ENCODE measurements around the gene NPHP4.
"Not testable (repeated sequence)": the region's sequence is repeated elsewhere in the genome, so short reads cannot be mapped to it uniquely, and the experiment has no call there.

The NPHP4 gene

DNA sequence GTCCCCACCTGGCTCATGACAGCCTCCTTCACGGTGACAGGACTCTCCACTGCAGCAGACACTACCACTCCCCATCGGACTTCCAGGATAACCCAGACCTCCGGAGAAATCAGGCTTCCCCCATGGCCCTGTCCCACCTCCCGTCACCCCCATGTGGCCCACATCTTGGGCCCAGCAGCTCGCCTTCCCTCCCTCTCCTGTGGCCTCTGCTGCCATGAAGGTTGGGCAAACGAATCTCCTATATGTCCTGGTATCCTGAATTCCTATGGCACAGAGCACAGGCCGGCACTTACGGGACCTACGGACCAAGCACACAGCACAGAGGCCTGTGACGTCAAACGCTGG is 82.0 kb downstream of the NPHP4 start:
- no peak for DNase-seq (ENCODE audit: low read depth)

DNA sequence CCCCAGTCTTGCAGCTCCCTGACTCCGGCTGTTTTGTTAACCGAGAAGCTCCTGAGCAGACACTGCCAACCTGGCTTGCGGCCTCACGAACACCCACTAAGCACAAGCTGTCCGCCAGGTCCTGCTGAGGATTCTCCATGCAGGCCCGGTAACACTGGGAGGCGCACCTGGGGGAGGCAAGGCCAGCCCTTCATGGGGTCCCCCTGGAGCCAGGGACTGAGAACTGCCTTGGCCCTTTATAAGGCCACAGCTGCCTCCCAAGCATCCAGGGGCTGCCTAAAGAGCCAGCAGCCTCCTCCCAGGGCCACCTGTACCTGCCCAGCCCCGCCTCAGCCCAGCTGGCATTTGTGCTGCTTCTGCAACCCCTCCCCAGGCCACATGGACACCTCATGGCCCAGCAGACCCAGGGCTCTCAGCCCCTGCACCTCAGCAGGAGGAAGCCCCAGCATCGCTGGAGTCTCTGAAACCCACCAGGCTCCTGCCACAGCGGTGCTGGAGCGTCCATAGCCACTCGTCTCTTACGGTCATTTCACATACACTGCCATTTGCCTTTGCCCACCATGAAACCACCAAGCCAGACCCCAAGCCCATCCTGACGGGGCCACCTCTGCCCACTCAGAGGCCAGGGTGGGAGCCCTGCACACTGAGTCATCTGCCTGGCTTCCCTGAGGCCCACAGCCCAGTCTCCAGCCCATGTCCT is 82.5 kb downstream of the NPHP4 start:
- no peak for DNase-seq (ENCODE audit: low read depth)

DNA sequence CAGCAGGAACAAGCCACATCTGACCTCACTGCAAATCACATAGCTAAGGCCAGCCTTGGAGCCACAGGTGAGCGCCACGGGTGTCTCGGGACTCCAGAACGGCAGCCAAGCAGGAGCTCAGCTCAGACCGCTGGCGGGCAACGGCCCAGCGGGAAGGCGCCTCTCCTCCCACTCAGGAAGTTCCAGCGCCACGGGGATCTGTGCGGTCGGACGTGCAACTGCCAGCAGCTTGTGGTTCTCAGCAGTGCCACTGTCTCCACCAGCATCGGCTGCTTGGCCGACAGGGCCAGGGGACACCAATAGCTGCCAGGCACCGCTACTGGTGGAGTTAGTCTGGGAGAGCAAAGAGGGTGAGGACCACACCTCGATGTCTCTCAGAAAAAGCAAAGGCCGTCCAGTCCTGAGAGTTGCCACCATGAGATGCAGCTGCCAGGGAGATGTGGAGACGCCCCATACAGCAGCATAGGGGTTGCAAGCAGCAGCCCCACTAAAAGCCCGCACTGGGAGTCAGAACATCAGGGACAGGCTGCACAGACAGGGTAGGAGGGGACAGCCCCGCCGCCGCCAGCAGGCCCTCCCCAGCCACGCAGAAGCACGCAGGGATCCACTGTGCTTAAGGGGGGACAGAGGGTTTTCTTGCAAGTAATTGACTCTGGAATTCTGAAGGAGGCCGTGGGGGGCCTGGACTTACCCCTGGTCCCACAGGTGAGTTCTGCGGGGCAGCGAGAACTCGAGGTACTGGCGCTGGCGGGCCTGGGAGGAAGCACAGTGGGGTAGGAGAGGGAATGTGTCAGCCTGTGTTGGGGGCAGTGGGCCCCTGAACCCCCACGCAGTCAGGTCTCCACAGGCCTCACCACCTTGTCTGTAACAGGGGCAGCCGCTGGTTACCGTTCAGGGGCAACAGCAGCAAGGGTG is 83.5 kb downstream of the NPHP4 start:
- DNase-seq (ENCODE audit: low read depth), result no peak

DNA sequence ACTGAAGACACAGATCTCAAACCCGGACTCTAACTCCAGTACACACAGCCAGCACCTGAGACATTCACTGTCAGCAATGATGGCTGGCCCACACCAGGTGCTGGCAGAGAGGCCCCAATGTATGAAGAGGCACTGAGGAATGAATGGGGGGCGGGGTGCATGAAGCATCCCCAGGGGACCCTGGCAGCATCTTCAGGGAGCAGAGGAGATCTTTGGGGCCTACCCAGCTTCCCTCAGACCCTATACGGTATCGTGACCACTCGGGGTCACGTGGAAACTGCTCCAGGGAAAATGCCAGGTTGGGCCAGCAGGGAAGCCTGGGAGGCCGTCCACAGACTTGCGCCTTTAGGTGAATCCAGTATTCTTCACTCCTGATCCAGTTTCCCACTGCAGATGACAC is 84.3 kb downstream of the NPHP4 start:
- no peak for DNase-seq (ENCODE audit: low read depth)

DNA sequence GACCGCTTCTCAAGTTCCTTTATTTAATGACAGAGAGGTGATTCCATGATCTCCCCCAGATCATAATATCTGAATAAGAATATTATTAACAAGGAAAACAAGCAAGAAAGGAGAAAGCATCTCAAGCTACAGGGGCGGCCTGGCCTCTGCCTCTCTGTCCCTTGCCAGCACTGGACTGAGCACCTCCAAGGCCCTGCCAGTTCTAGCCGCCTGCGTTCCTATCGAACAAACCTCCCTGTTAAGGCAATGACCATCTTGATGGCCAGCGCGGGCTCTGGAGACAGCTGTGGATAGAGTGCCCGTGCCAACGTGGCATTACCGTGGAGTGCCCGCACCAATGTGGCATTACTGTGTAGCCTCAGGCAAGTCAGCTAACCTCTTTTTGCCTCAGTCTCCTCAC is 84.8 kb downstream of the NPHP4 start:
- DNase-seq (ENCODE audit: low read depth), result no peak

DNA sequence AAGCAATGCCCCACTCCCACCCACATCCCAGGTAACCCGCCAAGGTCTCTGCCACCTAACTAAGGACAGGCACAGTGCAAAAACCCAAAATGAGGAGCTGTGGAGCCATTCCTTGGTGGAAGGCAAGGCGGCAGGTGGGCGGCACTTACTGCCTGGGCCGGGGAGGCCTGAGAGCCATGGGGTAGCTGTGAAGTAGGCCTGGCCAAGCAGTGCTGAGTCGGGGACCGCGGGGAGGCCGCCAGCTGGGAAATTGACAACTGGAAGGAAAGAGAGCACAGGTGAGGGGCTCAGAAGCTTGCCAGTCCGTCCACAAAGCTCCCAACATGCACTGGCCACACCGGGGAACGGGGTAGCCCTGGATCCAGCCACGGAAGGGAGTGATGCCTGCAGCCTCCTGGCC is 85.3 kb downstream of the NPHP4 start:
- no peak for DNase-seq (ENCODE audit: low read depth)

DNA sequence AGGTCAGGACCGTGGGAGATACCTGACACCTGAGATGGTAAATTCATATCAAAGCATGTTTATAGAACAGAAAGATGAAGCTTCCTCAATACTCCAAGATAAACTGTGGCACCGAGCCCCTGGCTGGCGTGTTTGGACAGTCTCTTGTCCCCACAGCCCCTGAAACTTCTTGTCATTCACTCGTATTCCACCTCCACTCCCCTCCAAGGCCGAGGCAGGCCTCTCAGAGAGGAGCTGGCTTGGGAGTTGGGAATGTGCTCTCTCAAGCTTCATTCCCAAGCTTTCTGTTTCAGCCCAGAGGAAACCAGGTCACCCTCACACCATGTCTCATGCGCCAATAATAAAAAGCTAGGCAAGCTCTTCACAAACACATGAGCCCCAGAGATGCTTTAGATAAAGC is 86.1 kb downstream of the NPHP4 start:
- no peak for DNase-seq (ENCODE audit: low read depth)

DNA sequence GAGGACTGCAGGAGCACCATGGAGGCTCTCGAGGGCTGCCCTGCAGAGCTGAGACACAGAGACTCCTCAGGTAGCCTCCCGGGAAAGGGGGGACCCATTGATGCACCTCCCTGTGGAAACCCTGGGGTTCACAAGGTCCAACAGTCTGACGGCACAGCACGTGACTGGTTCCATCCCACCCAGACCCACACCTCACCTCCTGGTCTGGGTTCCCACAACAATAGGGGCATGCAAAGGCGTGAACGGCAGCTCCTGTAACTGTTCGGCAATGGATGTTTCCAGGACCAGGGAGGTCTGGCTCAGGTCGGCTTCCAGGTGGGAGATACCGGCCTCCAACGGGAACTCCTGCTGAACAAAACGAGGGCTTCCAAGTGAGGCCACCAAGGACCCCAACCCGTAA is 86.8 kb downstream of the NPHP4 start:
- DNase-seq (ENCODE audit: low read depth), result no peak

DNA sequence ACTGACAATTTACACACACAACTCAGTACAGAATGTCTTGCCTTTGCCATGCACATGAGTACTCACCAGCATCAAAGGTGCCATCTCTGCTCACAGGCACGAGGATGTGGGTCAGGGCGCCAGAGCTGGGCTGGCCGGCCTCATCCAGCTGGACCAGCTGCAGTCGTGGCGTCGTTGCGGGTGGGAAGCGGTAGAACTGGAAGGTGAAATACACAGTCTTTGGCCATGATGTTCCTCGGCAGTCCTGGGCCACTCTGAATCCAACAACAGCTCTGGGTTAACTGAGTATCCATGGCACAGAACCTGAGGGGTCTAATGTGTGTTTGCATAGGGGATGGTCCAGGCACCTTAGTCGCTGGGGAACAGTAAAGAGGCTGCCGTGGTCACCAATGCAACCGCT is 87.7 kb downstream of the NPHP4 start:
- no peak for DNase-seq (ENCODE audit: low read depth)

DNA sequence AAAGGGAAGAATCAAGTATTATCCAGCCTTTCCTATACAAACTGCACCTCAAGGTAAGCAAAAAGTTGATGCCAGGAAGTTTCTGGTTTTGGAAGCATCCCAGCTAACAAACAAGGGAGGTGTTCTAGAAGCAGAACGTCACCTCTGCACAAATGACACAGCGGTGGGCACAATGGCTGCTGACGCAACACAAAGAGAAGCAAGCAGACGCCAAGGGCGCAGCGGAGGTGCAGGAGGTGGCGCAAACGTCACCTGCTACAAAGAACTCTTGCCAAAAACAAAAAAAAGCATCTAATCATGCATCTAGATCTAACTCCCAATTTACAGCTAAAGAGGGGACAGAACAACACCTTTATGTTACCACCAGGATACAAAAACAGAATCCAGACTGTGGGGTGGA is 88.5 kb downstream of the NPHP4 start:
- DNase-seq (ENCODE audit: low read depth), result no peak

DNA sequence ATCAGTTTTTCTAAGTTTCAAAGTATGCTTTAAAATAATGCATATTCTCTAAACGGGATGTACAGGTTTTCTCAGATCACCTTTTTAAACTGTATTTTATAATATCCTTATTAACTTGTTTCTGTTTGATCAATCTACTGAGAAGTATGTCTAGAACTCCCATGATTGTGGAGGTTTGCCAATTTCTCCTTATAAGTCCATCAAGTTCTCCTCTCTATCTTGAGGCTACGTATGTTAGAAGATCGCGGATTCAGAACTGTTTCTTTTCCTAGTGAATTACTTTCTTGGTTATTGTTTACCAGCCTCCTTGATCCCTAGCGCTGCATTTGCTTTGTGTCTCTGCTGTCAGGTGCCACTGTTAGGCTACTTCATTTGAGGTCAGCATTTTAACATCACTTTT is 89.2 kb downstream of the NPHP4 start:
- no peak for DNase-seq (ENCODE audit: low read depth)

DNA sequence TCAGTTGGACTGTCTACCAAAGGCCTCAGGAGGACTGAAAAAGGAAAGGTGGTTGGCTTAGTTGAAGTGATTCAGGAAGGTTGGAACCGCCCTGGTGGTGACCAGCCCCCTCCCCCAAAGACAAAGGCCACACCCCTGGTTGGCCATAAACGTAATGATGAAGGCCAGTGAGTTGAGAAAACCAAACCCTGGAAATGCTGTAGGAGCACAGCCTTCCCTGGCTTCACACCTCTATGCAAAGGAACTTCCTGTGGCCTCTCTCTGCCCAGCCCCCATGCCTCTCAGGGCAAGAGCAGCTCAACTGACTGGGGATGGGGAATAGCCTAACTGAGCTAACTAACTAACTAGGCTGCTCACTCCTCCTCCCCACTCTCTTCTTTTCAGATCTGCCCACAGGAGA is 90.4 kb downstream of the NPHP4 start:
- DNase-seq (ENCODE audit: low read depth), result no peak

DNA sequence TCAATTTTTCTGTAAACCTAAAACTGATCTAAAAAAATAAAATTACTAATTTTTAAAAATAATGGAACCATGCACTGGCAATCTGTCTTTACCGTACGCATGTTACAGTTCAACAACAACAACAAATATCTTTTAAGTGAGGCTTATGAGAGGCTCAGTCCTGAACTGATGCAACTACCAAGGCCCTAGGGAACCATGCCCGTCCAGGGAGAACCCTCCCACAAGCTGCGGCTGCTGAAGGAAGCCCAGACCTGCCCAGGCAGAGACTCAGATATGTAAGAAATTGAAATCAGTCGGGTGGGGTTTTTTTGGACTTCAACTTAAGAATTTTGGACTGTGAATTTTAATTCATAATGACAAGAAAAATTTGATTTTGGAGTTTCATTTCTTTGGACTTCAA is 91.1 kb downstream of the NPHP4 start:
- DNase-seq (ENCODE audit: low read depth), result no peak

DNA sequence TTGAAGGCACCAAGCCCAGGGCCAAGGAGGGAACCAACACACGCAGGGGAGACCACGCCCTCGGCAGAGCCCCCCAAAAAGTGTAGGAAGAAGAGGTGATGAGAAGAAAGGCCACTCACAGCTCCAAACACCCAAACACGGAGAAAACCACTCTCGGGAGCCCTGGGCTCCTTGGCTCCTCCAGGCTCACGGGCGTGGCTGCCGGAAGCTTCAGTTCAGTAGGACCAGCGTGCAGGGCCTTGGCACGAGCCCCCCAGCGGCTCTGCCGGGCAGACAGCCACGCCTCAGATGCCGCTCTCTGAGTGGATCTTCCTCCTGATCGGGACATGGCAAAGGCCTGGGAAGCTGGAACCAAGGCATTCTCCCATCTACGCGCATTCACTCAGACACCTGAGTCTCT is 94.0 kb downstream of the NPHP4 start:
- DNase-seq (ENCODE audit: low read depth), result no peak

DNA sequence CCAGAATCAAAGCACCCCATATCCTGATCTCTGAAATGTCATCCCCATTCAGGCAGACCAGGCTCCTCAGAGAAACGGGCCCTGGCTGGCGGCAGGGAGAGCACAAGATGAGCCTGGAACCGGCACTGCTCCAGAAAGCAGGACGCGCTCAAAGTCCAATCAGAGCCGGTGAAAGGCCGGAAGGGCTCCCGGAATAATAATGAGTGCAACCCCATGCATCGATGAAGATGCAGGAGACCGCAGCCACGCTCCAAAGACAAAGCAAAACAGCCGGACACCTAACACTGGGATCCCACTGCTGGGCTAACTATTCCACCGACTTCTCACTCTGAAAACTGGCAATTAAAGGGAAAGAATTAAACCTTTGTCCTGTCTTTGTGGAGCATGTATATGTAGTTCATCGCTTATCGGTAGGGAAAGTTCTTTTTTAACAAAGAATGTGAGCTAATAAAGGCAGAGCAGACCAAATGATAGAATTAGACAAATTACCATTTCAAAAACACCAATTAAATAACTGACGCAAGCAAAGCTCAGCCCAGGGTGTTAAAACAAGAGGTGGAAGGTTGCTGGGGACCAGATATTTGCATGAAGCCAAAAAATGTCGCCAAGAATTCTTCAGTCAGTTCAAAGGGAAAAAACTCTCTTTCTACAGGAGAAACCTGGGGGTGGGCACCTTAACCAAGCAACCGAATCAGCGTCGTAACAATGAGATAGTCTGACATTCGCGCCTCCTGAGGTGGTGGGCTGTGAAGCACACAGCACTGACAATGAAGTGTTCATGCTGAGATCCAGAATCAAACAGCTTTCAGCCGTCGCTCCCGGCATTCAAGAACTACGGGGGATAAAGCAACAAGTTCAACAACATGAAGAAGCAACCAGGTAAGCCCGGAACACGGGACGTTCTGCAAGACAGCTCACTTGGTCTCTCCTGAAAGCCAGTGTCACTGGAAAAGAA is 95.2 kb downstream of the NPHP4 start:
- DNase-seq (ENCODE audit: low read depth), result no peak

DNA sequence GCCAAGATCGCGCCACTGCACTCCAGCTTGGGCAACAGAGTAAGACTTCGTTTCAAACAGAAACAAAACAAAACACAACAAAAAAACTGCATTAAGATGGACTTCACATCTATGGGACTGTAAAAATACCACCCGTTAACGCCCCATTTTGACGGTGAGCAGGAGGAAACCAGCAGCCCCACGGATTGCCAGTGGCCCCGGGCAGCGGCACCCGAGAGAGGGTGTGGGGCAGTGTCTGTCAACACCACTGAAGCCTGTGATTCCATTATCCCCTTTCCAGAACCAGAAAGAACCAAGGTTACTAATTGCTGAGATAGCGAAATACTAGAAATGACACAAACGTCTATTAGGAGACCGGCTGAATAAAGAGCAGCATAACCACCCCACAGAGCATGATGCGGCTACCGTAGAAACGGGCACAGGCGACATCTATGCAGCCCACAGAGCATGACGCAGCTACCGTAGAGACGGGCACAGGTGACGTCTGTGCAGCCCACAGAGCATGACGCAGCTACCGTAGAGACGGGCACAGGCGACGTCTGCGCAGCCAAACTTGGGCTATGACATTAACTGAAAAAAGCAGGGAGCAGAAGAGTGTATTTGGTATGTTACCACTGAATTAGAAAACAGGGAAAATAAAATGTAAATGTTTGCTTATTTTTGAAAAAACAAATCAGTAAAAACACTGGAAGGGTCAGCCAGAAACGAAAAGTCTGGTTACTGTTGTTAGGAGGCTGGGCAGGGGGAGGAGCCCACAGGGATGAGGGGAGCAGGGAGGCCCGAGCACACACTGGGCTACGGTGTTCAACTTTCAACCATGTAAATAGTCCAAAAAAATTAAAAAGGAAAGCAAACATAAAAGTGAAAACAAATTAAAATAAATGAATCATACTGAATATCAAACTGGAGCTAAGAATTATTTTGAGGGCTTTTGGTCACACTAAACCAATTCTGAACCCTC is 96.5 kb downstream of the NPHP4 start:
- no peak for DNase-seq (ENCODE audit: low read depth)

DNA sequence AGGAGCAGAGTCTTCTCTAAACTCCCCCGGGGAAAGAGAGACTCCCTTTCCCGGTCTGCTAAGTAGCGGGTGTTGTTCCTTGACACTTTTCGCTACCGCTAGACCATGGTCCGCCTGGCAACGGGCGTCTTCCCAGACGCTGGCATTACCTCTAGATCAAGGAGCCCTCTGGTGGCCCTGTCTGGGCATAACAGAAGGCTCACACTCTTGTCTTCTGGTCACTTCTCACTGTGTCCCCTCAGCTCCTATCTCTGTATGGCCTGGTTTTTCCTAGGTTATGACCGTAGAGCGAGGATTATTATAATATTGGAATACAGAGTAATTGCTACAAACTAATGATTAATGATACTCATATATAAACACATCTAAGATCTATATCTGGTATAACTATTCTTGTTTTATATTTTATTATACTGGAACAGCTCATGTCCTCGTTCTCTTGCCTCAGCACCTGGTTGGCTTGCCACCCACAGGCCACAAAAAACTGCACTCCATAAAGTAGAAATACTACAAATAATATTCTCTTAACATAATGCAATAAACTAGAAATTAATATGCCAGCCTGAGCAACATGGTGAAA is 98.4 kb downstream of the NPHP4 start:
- DNase-seq (ENCODE audit: low read depth), result not testable (repeated sequence)

DNA sequence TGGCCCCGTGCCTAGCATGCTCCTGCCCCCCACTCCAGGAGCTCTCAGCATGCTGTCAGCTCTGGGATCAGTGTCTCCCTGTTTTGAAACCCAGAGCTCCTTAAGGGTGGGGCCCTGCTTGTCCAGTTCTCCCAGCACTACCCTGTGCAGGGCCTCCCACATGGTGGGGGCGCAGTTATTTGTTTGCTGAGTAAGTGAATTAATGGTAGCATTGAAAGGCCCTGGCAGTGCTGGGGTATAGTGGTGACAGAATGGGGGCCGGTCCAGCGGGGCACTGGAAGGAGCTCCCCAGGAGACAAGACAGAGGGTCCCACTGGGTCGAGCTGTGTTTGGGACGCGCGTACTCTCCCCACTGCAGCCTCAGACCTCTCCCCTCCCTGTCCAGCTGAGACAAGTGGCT is 99.9 kb downstream of the NPHP4 start:
- no peak for DNase-seq (ENCODE audit: low read depth)

DNA sequence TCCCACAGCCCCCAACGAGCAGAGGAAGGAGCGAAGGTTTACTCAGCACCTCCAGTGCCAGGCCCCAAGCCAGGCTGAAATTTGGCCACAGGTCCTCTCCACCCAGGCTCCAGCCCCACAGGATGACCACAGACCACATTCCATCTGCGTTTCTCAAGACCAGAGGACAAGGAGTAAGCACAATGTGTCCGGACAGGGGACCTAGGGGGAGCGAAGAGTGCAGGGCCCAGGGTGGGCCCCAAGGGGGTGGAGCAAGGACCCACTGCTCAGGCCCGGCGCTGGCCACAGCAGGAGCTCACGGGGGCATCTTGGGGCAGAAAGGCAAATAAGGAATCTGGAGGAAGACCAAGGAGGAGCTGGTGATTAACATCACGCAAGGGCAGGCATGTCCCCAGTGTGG is 100.5 kb downstream of the NPHP4 start:
- DNase-seq (ENCODE audit: low read depth), result no peak

DNA sequence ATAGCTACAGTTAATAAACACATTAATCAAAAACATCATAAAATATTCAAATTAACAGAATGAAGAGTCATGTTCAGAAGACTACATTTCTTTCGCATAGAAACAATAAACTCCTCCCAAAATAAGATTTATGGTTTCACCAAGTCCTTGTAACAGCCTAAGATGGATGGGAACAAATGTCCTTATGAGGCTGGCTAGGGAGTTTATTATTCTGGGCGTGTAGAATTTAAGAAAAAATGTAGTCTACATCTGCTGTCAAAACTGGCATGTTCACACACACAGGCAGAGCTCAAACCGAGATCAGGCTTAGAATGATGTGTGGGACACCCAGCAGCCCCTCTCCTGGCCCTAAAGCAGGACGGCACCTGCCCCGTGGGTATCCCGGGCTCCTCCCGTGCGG is 101.1 kb downstream of the NPHP4 start:
- DNase-seq (ENCODE audit: low read depth), result no peak
